PC-9 (cell line): ENCODE data around the gene CALCA.

Experiments
- EZH2 ChIP-seq: fragments of 200-600 bp; sonication (generic); IDR thresholded peaks from 2 replicates; pipeline ENCODE4 v1.8.0; 2017; ENCODE audit warnings: antibody characterized with exemption, low read depth
- TF ChIP-seq, protein P1 (sequence below): fragments of 200-600 bp; sonication (generic); conservative IDR thresholded peaks from 2 replicates; pipeline ENCODE4 v1.6.1; 2017; ENCODE audit warnings: mixed run types, antibody characterized with exemption, mild to moderate bottlenecking, moderate library complexity

DNA sequence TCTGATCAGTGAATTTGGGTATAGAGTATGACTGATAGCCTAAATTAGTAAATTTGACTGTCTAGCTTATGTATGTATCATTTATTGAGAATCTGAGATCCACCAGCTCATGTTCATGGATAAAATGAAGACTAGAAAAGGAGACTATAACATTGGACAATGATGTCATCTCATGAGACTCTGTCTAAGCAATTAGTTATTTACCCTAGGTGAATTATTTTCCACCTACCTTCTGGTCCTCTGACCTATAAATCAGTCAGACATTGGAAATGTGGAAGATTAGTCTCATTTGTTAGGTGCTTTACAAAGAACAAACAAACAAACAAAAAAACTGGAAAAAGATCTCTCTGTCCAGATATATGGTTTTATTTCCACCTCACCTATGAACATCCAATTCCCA is 38.7 kb upstream of the CALCA start:
- TF ChIP-seq, protein P1, sequence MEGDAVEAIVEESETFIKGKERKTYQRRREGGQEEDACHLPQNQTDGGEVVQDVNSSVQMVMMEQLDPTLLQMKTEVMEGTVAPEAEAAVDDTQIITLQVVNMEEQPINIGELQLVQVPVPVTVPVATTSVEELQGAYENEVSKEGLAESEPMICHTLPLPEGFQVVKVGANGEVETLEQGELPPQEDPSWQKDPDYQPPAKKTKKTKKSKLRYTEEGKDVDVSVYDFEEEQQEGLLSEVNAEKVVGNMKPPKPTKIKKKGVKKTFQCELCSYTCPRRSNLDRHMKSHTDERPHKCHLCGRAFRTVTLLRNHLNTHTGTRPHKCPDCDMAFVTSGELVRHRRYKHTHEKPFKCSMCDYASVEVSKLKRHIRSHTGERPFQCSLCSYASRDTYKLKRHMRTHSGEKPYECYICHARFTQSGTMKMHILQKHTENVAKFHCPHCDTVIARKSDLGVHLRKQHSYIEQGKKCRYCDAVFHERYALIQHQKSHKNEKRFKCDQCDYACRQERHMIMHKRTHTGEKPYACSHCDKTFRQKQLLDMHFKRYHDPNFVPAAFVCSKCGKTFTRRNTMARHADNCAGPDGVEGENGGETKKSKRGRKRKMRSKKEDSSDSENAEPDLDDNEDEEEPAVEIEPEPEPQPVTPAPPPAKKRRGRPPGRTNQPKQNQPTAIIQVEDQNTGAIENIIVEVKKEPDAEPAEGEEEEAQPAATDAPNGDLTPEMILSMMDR = no peak
- no peak for TF ChIP-seq EZH2
